ENCODE measurements around the gene PCK2.

The PCK2 gene

DNA sequence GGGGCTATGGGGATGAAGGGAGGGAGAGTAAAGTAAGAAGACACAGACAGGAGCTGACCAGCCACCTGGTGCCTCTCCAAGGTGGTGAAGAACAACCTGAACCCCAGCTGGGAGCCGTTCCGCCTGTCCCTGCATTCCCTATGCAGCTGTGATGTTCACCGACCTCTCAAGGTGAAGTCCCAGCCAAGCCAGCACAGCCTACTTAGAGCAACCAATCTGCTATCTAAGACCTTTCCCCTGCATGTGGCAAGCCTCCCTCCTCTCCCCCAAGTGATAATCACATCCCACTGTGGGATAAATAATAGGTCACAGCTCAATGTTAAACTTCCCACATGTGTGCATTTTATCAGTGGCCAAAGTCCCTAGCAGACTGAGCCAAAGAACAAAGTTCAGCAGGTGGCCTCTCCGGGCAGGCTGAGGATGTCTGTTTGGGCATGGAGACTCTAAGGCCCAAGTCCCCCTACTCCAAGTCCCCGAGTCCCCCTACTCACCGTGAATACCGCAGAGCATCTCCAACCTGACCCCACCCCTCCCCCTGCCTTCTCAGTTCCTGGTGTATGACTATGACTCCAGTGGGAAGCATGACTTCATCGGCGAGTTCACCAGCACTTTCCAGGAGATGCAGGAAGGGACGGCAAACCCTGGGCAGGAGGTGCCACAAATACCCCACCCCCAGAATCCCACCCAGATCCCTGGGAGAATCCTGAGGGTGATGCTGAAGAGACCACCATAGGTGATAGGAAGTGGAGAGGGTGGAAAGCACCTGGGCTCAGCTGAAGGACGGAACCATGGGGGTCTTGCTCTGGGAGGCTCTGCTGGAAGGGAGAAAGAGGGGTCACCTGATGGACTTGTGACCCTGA, 19.3 kb upstream of the PCK2 start:
- DNase-seq (ENCODE audit: extremely low read depth in 1 of 2, low read depth in 1 of 2), result no peak

GRCh38 chr14:24075485-24076301, 18.4 kb upstream of the PCK2 start:
- no peak for DNase-seq (ENCODE audit: extremely low read depth in 1 of 2, low read depth in 1 of 2)

DNA sequence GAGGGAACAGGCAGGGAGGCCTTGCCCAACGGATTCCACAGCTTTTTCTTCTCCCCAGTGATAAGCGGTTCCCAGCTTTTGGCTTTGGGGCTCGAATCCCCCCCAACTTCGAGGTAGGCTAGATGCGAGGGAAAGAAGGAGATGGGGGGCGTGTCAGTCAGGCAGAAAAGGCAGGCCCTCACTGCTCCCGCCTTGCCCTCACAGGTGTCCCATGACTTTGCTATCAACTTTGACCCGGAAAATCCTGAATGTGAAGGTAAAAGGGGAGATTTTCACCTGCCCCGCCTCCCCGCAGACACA, 17.9 kb upstream of the PCK2 start:
- DNase-seq (ENCODE audit: extremely low read depth in 1 of 2, low read depth in 1 of 2), result no peak

- no peak for DNase-seq (ENCODE audit: extremely low read depth in 1 of 2, low read depth in 1 of 2)
Measured at GRCh38 chr14:24077086-24077485, 17.0 kb upstream of the PCK2 start.

DNA sequence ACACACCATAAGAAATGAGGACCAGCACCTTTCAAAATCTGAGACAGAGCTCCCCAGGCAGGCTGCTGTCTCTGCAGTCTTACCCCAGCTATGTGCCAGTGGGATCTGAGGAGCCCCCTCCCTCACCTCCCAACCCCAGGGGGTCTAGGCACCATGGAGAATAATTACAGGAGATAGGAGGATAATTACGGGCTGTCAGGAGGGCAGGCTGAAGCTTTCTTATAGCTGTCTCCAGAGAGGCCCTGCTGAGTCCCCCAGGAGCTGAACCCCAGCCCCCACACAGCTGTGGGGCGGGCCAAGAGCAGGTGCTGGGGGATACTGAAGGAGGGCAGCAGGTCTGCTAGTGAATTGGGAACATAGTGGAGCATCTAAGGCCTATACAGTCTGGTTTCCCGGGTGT, 16.0 kb upstream of the PCK2 start:
- DNase-seq (ENCODE audit: extremely low read depth in 1 of 2, low read depth in 1 of 2), result no peak

DNA sequence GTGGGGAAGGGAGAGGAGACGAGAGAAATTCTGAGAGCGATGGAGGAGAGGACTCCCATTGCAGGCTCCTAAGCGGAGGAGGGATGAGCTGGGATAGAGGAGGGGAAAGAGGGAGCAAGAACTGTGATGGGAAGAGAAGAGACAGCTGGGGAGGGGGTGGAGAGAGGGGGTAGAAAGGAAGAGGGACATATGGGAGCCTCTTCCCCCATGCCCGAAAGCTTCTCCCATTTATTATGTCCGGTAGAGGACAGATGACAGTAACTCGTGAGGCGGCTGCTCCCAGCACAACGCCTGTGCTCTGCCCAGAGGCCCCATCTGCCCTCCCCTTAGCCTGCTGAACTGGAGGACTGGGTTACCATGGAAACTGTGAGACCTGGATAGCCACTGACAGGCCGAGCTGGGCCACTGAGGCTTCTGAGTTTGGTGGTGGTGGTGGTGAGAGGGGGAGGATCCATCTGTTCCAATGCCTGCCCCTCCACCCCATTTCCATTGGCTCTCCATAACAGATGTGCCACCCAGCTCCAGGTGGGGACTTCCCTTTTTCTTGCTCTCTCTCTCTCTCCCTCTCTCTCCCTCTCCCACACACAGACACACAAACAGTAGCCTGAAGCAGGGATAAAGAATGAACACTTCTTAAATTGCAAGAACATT, 14.5 kb upstream of the PCK2 start:
- no peak for DNase-seq (ENCODE audit: extremely low read depth in 1 of 2, low read depth in 1 of 2)

DNA sequence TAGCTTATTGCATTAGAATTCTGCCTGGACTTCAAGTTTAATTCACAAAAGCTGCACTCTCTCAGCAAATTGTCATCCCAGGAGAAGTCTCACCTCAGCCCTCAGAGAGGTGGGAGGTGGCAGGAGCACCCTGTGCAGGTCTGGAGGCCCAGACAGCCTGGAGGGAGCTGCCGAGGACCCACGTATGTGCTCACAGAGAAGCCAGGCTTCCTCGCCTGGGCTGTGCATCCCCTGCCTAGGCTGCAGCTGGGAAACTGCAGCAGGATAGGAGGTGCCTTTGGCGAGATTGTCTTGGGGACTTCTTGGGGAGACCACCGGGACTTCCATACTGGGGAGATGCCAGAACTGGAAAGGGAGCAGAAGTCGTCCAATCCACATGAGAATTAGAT, 14.0 kb upstream of the PCK2 start:
- no peak for DNase-seq (ENCODE audit: extremely low read depth in 1 of 2, low read depth in 1 of 2)

- DNase-seq (ENCODE audit: extremely low read depth in 1 of 2, low read depth in 1 of 2), result peak in 1 of 2 donors; percentile 51
Measured at GRCh38 chr14:24080888-24081738, 13.0 kb upstream of the PCK2 start.

- DNase-seq (ENCODE audit: extremely low read depth in 1 of 2, low read depth in 1 of 2), result no peak
Measured at GRCh38 chr14:24081739-24082211, 12.3 kb upstream of the PCK2 start.

DNA sequence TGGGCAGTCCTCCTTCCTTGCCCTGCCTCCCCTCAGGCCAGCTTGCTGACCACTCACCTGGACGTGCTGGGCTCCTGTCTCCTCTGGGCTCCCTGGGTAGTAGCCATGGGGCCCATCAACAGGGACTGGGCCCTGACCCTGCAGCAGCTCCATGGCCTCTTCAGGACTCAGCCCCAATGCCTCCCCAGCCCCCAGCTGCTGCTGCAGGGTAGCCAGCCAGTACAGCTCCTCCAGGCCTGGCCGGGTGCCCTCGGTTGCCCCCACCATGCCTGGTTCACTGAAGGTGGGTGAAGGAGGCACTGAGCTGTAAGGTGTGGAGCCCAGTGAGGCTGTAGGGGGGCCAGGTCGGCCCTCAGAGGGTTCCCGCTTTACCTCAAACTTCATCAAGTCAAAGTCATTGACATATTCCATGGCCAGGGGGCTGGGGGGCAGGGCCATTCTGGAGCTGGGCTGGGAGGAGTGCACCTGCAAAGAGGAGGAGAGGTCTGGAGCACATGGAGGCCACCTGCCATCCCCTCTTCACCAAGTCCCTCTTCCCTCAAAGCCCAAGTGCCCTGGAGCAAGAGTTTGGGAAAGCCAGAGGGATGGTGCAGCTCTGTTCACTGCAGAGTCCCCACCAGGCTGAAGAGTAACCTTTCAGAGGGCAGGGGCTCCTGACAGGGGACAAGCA, 11.6 kb upstream of the PCK2 start:
- DNase-seq (ENCODE audit: extremely low read depth in 1 of 2, low read depth in 1 of 2), result no peak

DNA sequence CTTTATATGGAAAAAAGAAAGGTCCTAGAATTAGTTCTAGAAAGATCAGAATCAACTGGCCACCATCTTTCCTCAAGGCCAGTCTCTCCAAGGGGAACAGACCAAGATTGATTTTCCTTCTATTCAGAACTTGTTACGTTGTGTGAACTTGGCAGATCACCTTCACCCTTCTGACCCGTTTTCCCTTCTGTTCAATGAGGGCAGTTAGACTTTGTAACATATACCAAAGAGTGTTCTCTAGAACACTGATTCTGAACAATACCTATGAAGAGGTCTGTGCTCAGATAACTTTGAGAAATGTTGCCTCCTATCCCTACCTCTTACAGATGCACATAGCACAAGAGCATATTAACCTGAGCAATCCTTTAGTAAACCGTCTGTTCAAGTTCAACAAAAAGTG, 10.6 kb upstream of the PCK2 start:
- DNase-seq (ENCODE audit: extremely low read depth in 1 of 2, low read depth in 1 of 2), result no peak

DNA sequence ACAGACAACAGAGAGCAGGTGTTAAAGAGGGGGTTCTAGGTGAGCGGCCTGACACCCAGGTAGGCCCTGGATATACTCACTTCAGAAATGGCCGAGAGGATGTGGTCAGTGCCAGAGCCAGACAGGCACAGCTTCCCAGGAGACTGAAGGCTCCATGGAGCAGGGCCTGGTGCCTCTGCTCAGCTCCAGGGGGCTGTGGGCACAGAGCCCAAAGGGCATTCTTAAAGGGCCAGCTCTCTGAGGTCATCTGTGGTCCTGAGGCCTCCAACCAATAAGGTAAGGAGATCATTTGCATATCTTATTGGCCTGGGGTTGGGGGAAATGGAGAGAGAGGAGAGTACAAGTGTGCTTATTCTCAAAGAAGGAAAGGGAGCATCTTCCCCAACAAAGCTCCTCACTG, 9.7 kb upstream of the PCK2 start:
- no peak for DNase-seq (ENCODE audit: extremely low read depth in 1 of 2, low read depth in 1 of 2)

DNA sequence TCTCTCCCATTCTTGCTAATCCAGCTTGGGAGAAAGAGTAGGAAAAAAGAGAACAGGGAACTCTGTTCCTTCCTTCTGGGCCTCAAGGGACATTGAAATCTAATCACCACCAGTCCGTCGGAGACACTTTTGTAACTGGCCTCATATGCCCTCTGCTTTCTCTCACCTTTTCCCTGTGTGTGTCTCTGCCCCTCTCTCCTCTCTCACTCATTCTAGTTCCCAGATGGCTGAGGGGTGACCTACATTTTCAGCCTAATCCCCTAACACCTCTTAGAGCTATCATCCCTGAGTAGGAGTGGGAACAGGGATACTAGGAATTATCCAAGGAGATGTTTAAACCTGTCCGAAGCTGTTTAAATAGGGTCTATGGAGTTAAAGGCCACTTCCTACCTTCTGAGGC, 8.9 kb upstream of the PCK2 start:
- no peak for DNase-seq (ENCODE audit: extremely low read depth in 1 of 2, low read depth in 1 of 2)

- DNase-seq (ENCODE audit: extremely low read depth in 1 of 2, low read depth in 1 of 2), result no peak
Measured at GRCh38 chr14:24086193-24086955, 7.7 kb upstream of the PCK2 start.

DNA sequence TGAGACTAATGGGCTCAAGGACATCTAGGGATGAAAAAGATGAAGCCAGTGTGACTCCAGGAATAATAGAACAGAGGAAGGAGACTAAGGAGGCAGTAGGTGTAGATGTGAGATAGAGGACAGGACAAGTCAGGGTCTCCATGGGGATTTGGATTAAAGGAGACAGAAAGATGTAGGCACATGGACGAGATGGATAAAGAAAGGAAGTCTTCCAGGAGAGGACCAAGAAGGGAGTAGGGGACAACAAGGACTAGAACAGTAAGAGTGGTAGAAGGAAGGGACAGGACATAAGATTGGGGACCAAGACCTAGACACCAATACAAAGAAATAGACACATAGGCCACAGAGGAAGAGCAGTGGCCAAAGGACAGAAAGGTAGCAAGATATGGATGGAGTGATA, 7.1 kb upstream of the PCK2 start:
- DNase-seq (ENCODE audit: extremely low read depth in 1 of 2, low read depth in 1 of 2), result no peak

DNA sequence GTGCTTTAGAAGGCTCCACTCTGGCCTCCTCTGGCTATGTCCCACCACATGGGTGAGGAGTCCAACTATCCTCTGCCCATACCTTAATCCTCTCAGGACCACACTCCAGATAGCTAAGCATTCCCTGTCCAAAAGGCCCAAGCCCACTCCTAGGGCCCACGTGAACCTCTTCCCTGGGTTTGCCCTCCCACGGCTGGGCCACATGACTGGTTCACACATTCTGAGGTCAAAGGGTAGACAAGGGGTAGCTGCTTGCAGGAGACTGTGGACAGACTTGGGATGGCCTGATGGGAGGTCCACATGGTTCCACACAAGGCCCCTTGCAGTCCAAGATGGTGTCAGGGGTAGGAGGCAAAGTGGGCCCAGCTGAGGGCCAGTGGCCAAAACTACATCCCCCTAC, 6.0 kb upstream of the PCK2 start:
- no peak for DNase-seq (ENCODE audit: extremely low read depth in 1 of 2, low read depth in 1 of 2)

- no peak for DNase-seq (ENCODE audit: extremely low read depth in 1 of 2, low read depth in 1 of 2)
Measured at GRCh38 chr14:24089890-24090289, 4.2 kb upstream of the PCK2 start.

DNA sequence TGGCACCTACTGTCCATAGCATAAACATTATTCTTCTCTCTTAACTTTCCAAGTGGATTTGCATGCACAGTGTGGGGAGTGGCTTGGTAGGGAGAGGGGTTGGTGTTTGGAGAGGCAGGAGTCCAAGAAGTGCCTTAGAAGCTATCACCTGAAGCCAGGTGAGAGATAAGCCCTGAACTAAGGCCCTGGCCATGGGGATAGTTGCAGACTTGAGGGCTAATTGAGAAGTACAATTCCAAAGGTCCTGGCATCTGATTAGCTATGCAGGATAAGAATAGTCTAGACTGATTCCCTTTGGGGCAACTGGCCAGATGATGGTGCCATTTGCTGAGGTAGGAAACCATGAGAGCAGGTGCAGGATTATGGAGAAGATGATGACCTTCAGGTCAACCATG, 2.0 kb upstream of the PCK2 start:
- DNase-seq (ENCODE audit: extremely low read depth in 1 of 2, low read depth in 1 of 2), result no peak

GRCh38 chr14:24092505-24093206, 1.5 kb upstream of the PCK2 start:
- DNase-seq (ENCODE audit: extremely low read depth in 1 of 2, low read depth in 1 of 2), result no peak
